Pancreas (tissue), 10 donors: ENCODE measurements around the gene GPR52. TPM values are rescaled to one million over a fixed set of nuclear protein-coding genes. Genes with fewer than 3 reads are reported as not detected.

Source experiments
- ATAC-seq, 4 donors: fragments of 200-7000 bp; cut with Tn5 transposase; one replicate each; pipeline versions ENCODE4 v1.8.0 to v1.9.1; 2020; ENCODE audit warnings: mild to moderate bottlenecking in 4 of 4, moderate library complexity in 4 of 4
- DNase-seq, 6 donors: peaks; one replicate each; pipeline ENCODE4 v3.0.0-alpha.2; 2020
- FAIRE-seq: peaks from 2 replicates; lab custom pipeline; 2012; peaks lifted over from hg19 to GRCh38; lab: Jason Lieb, UNC
- H3K27ac ChIP-seq, 4 donors: fragments of 200-600 bp; sonication (generic); 1 replicate in 3 of 4; 2 replicates in 1 of 4; pipeline versions ENCODE4 v1.5.0 to v1.8.0; 2020
- H3K27me3 ChIP-seq, 4 donors: fragments of 200-600 bp; one replicate each; pipeline ENCODE4 v1.8.0; 2021
- H3K36me3 ChIP-seq, 3 donors: fragments of 200-600 bp; sonication (generic) in 1 of 3; one replicate each; pipeline versions ENCODE4 v1.5.0 to v1.8.0; 2020 to 2021
- H3K4me1 ChIP-seq, 3 donors: fragments of 200-600 bp; one replicate each; pipeline ENCODE4 v1.8.0; 2021
- H3K4me3 ChIP-seq, 4 donors: fragments of 200-600 bp; sonication (generic) in 2 of 4; one replicate each; pipeline versions ENCODE4 v1.5.0 to v1.8.0; 2020 to 2021
- H3K9me3 ChIP-seq, 4 donors: fragments of 200-600 bp; one replicate each; pipeline ENCODE4 v1.8.0; 2021
- CTCF ChIP-seq, 4 donors: fragments of 200-600 bp; sonication (generic) in 3 of 4; IDR thresholded peaks; one replicate each; pipeline versions ENCODE4 v1.5.0 to v1.8.0; 2021; ENCODE audit warnings: antibody characterized with exemption in 4 of 4
- WGBS, 2 donors: extraction: QIAGEN DNeasy Blood & Tissue Kit; methylation state at CpG; one replicate each; pipeline ENCODE4 v1.1.7; 2013; 5-methylcytosine and 5-hydroxymethylcytosine counted together
- intact Hi-C, 3 donors: fragments of 100-400 bp; cut with DNase I; formaldehyde crosslinking; loops; one replicate each; pipeline versions ENCODE4 v1.11.1 to v1.14.2; 2022
- polyA plus RNA-seq, 2 donors: library from polyadenylated mRNA; stranded (reverse); fragments of 200-250 nt; gene quantifications; one replicate each; pipeline ENCODE4 v1.2.3, GENCODE V29; 2013
- total RNA-seq, 6 donors: library from RNA; stranded (reverse); fragmentation: NEBNext Ultra II Directional in 4 of 6; extraction: Animal tissue kit (Norgen Biotek cat#: 25700) in 4 of 6; gene quantifications; one replicate each; pipeline versions ENCODE4 v1.2.1 to v1.2.4, GENCODE V29; 2021 to 2023
- donor health status: healthy with polysubstance abuse.
- donor health status: DM: no; HTN: no; CAD: no; lungs with moderate emphysema.
- donor health status: DM: no; HTN: no; CAD: no.
- donor health status: control.
- donor health status: control.
- donor health status: Bipolar disorder and iron deficiency.
- donor health status: DM: yes; HTN: yes; CAD: no.
- donor health status: DM: no; HTN: no; CAD: no.
- donor health status: DM: no; HTN: no; CAD: no.
- donor health status: DM: yes; HTN: yes; CAD: no.

Gene GPR52
- total and polyA plus RNA-seq, 8 donors = 0.15 to 0.94 (median 0.69) TPM; not detected in 1

GRCh38 chr1:174469052-174469451, 21.3 kb downstream of the GPR52 start:
- no peak overlapping the region for H3K4me3 ChIP-seq
- 51 to 64% methylated on average over 2 of the region's 2 CpGs for WGBS, 2 donors
- no peaks in the 10 kb centered on the region for H3K36me3 ChIP-seq

GRCh38 chr1:174469687-174470086, 21.9 kb downstream of the GPR52 start:
- ATAC-seq (no peak), FAIRE-seq (no peak), DNase-seq (no peak)
- H3K27me3 ChIP-seq = no peaks in the 10 kb centered on the region
- WGBS, 2 donors = 49 to 55% methylated on average over 1 of the region's 1 CpG
- H3K36me3 ChIP-seq = no peaks in the 10 kb centered on the region
- no peak overlapping the region for H3K27ac ChIP-seq
- TF ChIP-seq CTCF (IDR thresholded peaks at IDR 0.05) = no peak
- no peak overlapping the region for H3K4me3 ChIP-seq
- intact Hi-C loops = no loop called here
- H3K9me3 ChIP-seq = no peaks in the 10 kb centered on the region
- no peaks in the 10 kb centered on the region for H3K4me1 ChIP-seq

More at GRCh38 chr1:174469052-174469451, 21.3 kb downstream of the GPR52 start:
- ATAC-seq = no peak
- intact Hi-C loops = no loop called here
- Histone ChIP-seq H3K27ac (no peak overlapping the region), H3K9me3 (no peaks in the 10 kb centered on the region), H3K4me1 (no peaks in the 10 kb centered on the region), H3K27me3 (no peaks in the 10 kb centered on the region)
- FAIRE-seq = peak; percentile 9
- no peak for DNase-seq
- no peak for TF ChIP-seq CTCF (IDR thresholded peaks at IDR 0.05)

DNA sequence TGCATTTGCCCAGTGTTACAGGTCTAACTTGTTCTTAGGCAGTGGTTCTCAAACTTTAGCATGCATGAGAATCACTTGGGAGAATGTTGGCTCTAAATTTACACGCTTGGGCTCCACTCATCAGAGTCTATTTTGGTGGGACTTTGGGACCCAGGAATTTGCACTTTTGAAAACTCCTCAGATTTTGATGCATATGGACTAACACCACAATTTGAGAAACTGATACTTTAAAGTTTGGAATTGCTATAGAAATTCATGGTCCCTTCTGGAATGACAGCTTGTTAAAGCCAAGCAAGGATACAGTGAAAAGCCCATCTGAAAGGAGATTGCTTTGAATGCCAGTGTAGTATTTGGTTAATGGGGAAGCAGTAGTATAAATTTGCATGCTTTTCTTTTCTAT, 31.5 kb downstream of the GPR52 start:
- FAIRE-seq (no peak), ATAC-seq (no peak)
- no peak for TF ChIP-seq CTCF (IDR thresholded peaks at IDR 0.05)

GRCh38 chr1:174480324-174480723, 32.6 kb downstream of the GPR52 start:
- TF ChIP-seq CTCF (IDR thresholded peaks at IDR 0.05) = no peak

More for the DNA sequence above, 31.5 kb downstream of the GPR52 start:
- H3K36me3 ChIP-seq = no peaks in the 10 kb centered on the region
- intact Hi-C loops = no loop called here
- WGBS, 2 donors = 97 to 100% methylated on average over 1 of the region's 1 CpG
- H3K27me3 ChIP-seq = no peaks in the 10 kb centered on the region
- no peak for DNase-seq
- no peak overlapping the region for H3K27ac ChIP-seq
- H3K4me3 ChIP-seq = no peak overlapping the region
- H3K4me1 ChIP-seq = no peaks in the 10 kb centered on the region
- H3K9me3 ChIP-seq = no peaks in the 10 kb centered on the region

DNA sequence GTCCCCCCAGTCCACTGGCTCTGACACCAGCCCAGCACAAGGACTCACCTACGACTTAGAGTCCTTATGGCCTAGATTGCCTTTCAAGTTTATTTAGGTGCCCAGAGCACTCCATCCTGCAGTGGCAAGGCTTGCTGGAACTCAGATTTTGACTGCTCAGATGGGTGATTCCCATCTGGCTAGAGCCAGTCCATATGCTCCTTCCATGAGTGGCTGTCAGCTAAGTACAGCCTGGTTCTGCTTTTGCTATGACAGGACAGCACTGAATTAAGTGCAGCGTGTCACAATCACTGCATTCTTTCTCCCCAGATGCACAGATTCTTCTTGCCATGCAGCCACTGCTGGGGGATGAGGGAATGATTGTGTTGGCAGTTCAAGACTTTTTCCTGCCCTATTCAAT, 43.8 kb downstream of the GPR52 start:
- Histone ChIP-seq H3K4me1 (no peaks in the 10 kb centered on the region), H3K36me3 (no peaks in the 10 kb centered on the region), H3K27me3 (no peaks in the 10 kb centered on the region), H3K27ac (no peak overlapping the region), H3K4me3 (no peak overlapping the region), H3K9me3 (no peaks in the 10 kb centered on the region)
- 94 to 96% methylated on average over 2 of the region's 2 CpGs for WGBS, 2 donors
- ATAC-seq = no peak
- FAIRE-seq = no peak
- no peak for TF ChIP-seq CTCF (IDR thresholded peaks at IDR 0.05)
- no peak for DNase-seq
- intact Hi-C loops = no loop called here

More at GRCh38 chr1:174480324-174480723, 32.6 kb downstream of the GPR52 start:
- 88 to 97% methylated on average over 1 of the region's 1 CpG for WGBS, 2 donors
- DNase-seq (no peak), ATAC-seq (no peak), FAIRE-seq (no peak)
- intact Hi-C loops = no loop called here
- Histone ChIP-seq H3K9me3 (no peaks in the 10 kb centered on the region), H3K4me1 (no peaks in the 10 kb centered on the region), H3K27ac (no peak overlapping the region), H3K36me3 (no peaks in the 10 kb centered on the region), H3K4me3 (no peak overlapping the region), H3K27me3 (no peaks in the 10 kb centered on the region)
